Posterior cingulate gyrus (tissue), 11 donors: ENCODE data around the gene ILDR2.

Experiments used
- DNase-seq, 10 donors: peaks; one replicate each; pipeline versions ENCODE4 v3.0.0 to v3.0.0-alpha.2; 2020 to 2021; ENCODE audit warnings: mixed read lengths in 3 of 10
- intact Hi-C: fragments of 100-400 bp; cut with DNase I; formaldehyde crosslinking; loops from one replicate; pipeline ENCODE4 v1.15.1; 2023

Gene ILDR2

GRCh38 chr1:166972193-166972592 is 3.1 kb downstream of the ILDR2 start:
- intact Hi-C loops = loop anchor here (10.0 kb wide), 1 partner anchor 127 kb away; no protein-coding TSS in a partner anchor

GRCh38 chr1:166971252-166971651 is 4.1 kb downstream of the ILDR2 start:
- intact Hi-C loops = loop anchor here (10.0 kb wide), 1 partner anchor 126 kb away; no protein-coding TSS in a partner anchor
- DNase-seq = no peak

More at GRCh38 chr1:166972193-166972592, 3.1 kb downstream of the ILDR2 start:
- DNase-seq = peak in 3 of 10 donors; percentile 33 to 83 (median 76)

GRCh38 chr1:166969074-166969677 is 6.2 kb downstream of the ILDR2 start:
- DNase-seq = no peak
- intact Hi-C loops = no loop called here

- no peak for DNase-seq
- intact Hi-C loops = no loop called here
Observed at GRCh38 chr1:166960858-166961474, 14.4 kb downstream of the ILDR2 start.

GRCh38 chr1:166956872-166957271 is 18.5 kb downstream of the ILDR2 start:
- intact Hi-C loops = no loop called here
- DNase-seq = no peak

- intact Hi-C loops = no loop called here
Observed at GRCh38 chr1:166956057-166956850, 19.1 kb downstream of the ILDR2 start.

GRCh38 chr1:166953491-166953890 is 21.8 kb downstream of the ILDR2 start:
- no peak for DNase-seq
- intact Hi-C loops = no loop called here

More at GRCh38 chr1:166956057-166956850, 19.1 kb downstream of the ILDR2 start:
- no peak for DNase-seq

GRCh38 chr1:166952002-166952746 is 23.2 kb downstream of the ILDR2 start:
- no peak for DNase-seq
- intact Hi-C loops = no loop called here

- intact Hi-C loops = no loop called here
- DNase-seq = no peak
Observed at GRCh38 chr1:166951050-166951449, 24.3 kb downstream of the ILDR2 start.

- intact Hi-C loops = no loop called here
- peak in 3 of 10 donors; percentile 17 to 66 (median 29) for DNase-seq
Observed at GRCh38 chr1:166950156-166950555, 25.2 kb downstream of the ILDR2 start.

- intact Hi-C loops = no loop called here
Observed at GRCh38 chr1:166948856-166949350, 26.4 kb downstream of the ILDR2 start.

GRCh38 chr1:166947398-166948043 is 27.8 kb downstream of the ILDR2 start:
- peak; percentile 83 to 98 (median 86) for DNase-seq
- intact Hi-C loops = loop anchor here (1.0 kb wide), 1 partner anchor 28 kb away; the partner anchor contains the start of gene ILDR2

More at GRCh38 chr1:166948856-166949350, 26.4 kb downstream of the ILDR2 start:
- no peak for DNase-seq

- intact Hi-C loops = no loop called here
- DNase-seq = no peak
Observed at GRCh38 chr1:166944186-166944967, 31.0 kb downstream of the ILDR2 start.

GRCh38 chr1:166939741-166940375 is 35.5 kb downstream of the ILDR2 start:
- intact Hi-C loops = no loop called here

GRCh38 chr1:166937962-166938361 is 37.4 kb downstream of the ILDR2 start:
- DNase-seq = no peak
- intact Hi-C loops = no loop called here

More at GRCh38 chr1:166939741-166940375, 35.5 kb downstream of the ILDR2 start:
- no peak for DNase-seq

GRCh38 chr1:166937329-166937728 is 38.0 kb downstream of the ILDR2 start:
- intact Hi-C loops = no loop called here
- no peak for DNase-seq

GRCh38 chr1:166933633-166934032 is 41.7 kb downstream of the ILDR2 start:
- intact Hi-C loops = no loop called here
- no peak for DNase-seq

GRCh38 chr1:166933140-166933539 is 42.2 kb downstream of the ILDR2 start:
- intact Hi-C loops = no loop called here
- DNase-seq = no peak
